ENCODE measurements around the gene HTRA1.

HTRA1 gene

DNA sequence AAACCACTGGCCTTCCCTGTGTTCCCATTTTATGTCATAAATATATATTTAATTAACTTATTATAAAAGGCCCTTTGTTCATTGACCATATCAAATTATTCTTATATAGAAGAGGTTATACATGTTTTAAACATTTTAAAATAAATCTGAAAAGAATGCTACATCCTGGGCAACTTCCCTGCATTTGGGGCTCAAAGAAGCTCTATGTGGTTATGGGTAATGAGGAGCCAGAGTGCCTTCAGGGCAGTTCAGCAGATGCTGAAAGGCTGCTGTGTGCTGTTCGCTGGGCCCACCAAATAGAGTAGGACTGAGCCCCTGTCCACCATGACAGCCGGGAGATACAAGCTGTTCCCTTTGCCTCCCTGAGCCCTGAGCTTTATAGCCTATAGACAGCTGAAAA lies 35.9 kb downstream of the HTRA1 start:
- DNase-seq, result no peak

DNA sequence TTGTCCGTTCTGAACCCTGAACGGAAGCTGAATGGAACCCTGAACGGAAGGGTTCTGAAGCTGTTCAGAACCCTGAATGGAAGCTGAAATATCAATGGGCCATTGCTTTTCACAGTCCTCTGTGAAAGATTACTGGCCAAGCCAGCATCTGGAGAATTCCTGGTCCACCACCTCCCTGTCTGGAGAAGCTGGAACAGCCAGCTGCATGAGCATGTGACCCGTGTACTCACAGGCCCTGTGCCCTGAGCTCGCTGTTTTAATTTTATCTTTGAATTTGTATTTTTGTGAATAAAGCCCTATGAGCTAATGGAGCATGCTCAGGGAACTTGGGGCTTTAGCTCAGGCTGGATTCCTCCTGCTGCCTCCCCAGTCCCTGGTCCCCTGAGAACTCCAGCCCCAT lies 37.2 kb downstream of the HTRA1 start:
- no peak for DNase-seq

DNA sequence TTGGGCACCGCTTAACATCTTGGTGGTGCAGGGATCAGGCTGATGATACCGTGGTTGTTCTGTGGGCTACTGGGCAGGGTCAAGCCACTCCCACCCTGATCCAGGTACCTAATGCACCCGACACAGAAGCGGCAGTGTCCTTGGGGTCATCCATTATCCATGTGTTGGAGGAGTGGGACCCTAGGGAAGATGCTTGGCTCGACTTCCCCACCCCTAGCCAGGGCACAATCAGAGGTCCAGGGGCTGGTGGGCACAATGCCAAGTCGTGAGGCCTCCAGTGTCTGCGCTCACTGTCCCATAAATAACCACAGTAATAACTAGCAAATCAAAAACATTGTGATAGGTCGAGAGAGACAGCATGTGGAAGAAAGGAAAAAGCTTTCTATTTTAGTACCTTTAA lies 37.7 kb downstream of the HTRA1 start:
- no peak for DNase-seq

DNA sequence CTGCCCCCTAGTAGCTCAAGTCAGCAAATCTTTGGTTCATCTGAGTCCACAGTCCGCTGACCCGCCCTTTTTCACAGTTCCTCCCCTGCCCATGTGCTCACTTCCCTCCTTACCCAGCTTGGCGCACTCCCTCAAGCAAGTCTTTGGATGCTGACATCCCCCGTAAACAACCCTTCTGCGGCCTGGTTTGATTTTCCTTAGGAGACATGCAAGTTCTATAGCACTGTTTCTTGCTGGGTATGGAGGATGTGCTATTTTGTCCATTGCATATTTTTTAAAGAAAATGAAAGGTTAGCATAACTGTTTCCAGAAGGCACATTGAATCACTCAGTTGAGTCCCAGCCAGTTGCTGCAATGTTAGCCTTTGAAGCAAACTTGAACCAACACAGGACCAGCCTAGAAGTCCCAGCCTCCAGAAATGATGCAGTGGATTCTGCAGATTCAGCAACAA lies 38.2 kb downstream of the HTRA1 start:
- no peak for DNase-seq

DNA sequence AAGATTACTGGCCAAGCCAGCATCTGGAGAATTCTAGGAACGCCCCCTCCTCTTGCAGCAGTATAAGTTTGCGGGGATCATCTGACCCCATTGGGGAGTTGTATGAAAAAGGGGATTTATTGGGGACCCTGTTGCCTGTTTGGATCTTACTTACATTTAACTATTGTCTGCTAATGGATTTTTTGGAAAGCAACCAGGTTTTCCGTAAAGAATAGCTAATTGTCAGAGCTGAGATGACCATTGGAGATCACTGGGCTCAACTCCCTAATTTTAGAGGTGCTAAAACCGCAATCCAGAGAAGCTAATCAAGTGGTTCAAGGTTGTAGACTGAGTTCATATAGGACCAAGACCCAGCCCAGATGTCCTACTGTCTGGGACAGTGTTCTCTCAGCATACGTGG lies 38.8 kb downstream of the HTRA1 start:
- no peak for DNase-seq

DNA sequence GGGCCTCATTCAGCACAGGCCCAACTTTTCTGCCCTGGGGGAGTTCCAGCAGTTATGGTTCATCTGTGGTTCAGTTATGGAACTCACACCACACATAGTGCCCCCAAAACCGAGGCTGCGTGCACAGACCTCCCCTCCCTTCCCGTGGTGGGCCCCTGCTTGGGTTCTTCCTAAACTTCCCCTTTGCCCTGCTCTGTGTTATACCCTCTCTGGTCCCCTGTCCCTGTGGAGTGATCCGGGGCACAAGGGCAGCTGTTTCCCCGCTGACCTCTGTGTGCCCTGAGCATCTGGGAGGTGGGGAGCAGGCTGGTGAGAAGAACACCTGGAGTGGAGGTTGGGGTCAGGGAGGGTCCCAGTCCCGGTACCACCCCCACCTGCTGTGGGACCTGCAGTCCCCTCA lies 39.4 kb downstream of the HTRA1 start:
- DNase-seq, result no peak

DNA sequence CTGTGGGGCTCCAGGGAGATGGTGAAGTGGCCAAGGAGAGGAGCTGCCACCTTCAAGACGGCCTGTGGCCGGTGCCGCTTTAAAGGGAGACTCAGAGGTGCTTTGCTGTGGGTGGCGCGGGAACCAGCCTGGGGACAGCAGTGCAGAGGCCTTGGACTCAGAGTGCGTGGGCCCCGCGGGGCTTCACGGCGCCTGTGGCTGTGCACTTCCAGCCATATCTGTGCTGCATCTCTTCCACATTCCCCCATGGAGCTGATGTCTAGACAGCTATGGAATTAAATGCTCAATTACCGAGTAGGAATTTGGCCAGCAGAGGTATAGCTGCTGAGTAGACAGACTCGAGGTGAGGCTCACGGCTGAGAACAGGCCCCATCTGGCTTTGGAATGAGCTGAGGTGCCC lies 41.7 kb downstream of the HTRA1 start:
- no peak for DNase-seq

DNA sequence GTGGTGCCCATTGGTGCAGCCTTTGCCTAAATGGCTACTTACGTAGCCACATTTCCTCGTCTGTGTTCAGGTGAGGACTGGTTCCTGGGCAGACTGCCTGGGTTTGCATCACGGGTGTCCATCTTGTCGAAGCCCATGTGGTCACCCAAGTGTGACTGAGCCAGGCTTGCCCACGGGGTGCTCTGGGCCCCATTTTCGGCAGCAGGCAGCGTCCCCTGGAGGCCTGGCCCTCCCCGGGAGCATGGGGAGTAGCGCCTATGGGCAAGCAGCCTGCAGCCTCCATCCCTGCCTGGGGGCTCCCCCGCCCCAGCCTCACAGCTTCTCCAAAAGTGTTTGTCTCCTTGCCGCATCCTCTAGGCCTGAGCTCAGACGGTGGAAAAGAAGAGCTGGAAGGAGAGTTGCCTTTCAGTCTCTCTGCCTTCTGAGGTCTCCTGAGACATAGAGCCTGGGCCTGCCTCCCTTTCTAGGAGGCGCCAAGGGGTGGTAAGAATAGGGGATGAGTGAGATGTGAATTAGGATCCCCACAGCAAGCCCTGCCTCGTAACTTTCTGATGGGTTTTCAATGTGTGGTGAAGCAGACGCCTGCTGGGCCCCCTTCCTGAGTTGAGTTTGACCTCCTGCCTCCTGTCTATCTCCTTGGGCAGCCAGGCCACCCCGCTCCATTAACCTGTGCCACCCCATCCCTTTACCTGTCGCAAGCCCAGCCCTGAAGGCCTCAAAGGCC lies 42.7 kb downstream of the HTRA1 start:
- no peak for DNase-seq

DNA sequence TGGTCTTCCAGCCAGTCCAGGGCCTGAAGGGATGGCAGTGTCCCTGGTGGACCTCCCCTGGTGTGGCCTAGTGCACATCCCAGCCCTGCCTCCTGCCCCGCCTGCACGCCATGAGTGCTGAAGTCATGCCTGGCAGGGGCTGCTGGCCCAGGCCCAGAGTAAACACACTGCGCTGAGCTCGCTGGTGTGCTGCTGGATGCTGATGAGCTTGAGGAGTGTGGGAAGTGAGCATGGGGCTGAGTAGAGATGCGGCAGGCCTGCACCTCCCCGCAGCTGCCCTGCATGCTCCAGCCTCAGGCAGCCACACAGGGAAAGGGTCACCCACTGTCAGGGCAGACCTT lies 43.2 kb downstream of the HTRA1 start:
- DNase-seq, result no peak

DNA sequence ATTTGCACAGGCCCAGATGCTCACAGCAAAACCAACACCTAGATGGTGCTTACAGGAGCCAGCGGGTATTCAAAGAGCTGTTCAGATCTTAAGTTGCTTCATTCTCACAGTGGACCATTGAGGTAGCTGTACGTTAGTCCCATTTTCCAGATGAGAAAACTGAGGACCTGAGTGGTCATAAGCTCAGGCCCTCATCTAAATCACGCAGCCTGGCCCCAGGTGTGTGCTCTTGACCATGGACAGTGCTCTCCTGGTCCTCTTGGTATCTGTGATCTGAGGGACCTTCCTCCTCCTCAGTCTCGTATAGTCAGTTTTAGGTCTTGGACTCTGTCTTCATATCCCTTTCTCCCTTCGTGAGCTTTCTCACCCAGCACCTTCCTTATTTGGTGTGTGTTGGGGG lies 43.7 kb downstream of the HTRA1 start:
- DNase-seq, result no peak

DNA sequence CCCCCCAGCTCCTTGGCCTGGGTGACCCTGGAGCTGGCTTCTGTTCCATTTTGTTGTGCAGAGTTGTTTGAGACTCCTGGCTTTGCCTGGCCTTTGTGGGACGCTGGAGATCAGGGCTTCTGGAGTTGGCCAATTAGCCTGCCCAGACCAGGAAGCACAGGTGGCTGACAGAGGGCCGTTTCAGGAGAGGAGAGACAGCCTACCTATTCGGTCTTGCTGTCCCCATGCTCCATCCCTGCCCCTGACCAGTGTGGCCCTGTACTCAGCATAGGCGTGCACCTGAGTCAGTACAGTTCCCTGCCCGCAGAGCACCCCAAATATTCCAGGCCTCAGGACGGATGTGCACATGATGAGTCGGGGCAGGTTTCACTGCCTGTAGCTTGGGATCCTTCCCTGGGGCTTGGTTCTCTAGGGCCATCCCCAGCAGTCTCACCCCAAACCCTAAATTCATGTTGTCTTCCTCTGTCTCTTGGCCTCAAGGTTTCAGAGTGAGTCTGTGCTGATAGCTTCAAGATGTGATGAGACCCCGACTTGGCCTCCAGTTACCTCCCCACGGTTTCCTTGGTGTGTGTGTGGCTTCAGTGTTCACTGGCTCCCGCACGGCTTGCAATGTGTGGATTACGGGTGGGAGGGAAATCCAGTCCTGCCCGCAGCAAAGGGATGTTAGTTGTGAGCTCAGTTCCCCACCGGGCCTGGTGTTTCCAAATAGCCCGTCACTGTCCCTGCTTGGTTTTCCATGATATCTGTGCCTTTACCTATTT lies 44.7 kb downstream of the HTRA1 start:
- no peak for DNase-seq

DNA sequence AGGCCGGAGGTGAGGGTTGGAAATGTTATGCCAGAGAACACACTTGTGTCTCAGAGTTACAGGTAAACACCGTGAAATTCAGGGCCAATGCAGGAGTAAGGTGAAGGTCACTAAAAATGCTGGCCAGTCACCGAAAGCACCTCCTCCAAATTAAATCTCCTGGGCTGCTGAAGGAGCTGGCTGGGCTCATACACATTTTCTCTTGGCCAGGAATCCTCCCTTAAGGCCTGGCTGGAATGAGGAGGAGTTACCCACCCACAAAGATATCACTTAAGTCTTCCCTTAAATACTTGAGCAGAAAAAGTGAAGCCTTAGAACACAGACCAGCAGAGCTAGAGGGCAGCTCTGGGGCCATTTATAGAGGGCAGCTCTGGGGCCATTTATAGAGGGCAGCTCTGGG lies 46.3 kb downstream of the HTRA1 start:
- no peak for DNase-seq

DNA sequence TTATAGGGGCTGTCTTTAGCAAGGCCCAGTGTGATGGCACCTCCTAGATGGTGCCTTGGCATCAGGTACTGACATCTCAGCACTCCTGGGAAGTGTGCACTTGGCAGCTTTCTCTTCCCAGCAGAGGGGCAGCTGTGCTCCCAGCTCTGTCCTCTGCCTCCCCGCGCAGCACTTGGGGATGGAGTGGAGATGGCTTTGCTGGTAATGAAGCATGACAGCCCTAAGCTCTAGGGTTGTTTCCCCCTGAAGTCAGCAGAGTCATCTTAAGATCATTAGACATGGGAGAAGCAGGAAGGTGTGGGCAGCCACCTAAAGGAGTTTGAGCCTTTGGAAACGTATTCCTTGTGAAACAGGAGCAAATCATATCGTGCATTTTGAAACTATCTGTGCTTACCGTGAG lies 46.7 kb downstream of the HTRA1 start:
- no peak for DNase-seq

DNA sequence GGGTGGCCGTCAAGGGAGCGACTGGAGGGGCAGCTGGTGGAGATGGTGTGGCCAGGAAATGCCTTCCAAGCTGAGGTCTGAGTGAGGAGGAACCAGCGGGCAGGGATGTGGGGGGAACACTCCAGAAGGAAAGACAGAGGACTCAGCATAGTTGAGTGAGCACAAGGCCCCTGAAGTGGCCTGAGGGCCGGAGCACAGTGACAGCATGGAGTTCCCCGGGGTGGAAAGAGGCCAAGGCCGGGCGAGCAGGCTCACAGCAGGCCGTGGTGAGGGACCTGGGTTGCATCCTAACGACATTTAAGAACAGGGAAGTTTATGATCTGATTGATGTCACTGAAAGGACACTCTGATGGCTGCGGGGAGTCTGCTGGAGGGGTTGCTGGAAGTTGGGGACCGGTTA lies 48.0 kb downstream of the HTRA1 start:
- DNase-seq, result no peak

DNA sequence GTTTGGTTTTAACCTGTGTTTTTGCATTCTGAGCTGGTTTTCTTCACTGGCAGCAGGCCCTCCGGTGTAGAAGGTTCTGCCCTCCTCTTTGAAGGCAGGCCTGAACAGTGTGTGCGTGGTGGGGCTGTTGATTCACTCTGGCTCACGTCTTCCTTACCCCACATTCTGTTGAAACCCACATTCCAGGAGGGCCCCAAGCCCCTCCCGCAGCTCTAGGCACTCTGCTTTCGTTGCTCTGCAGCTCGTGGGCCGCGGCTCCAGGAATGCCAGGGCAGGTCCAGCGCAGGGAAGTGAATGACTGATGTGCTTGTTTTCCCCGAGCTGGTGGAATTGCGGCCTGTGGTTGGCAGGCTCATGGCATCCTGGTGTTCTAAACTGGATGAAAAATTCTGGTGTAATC lies 49.0 kb downstream of the HTRA1 start:
- DNase-seq, result no peak

DNA sequence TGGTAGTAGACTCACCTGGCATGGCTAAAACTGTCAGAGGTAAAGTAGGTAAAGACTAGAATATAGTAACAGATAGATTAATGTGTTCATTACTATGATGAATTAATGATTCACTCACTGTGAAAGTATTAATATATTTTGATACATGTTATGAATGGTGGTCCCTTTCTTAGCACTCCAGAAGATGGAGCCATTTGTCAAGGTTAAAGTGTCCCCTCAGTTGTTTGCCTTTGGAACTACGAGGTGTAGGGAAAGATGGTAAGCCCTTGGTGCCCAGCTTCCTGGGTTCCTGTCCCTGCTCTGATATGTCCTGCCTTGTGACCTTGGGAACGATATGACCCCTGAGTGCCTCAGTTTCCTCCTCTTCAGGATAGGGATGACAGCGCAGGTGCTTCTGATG lies 49.4 kb downstream of the HTRA1 start:
- no peak for DNase-seq

DNA sequence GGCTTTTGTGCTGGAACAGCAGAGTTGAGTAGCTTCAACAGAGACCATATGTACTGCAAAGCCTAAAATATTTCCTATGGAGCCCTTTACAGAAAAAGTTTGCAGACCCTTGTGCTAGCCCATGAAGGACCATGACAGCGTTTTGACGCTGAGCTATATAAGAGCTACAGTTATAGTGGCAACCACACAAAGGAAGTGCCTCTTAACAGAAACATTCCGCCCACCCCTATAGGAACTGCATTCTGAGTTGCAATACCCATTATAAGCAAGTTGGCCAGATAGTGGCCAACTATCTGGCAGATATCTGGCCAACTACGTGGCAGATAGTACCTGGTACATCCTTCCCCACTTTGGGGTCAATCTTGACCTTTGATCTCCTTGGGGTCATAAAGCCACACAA lies 51.7 kb downstream of the HTRA1 start:
- DNase-seq, result no peak

DNA sequence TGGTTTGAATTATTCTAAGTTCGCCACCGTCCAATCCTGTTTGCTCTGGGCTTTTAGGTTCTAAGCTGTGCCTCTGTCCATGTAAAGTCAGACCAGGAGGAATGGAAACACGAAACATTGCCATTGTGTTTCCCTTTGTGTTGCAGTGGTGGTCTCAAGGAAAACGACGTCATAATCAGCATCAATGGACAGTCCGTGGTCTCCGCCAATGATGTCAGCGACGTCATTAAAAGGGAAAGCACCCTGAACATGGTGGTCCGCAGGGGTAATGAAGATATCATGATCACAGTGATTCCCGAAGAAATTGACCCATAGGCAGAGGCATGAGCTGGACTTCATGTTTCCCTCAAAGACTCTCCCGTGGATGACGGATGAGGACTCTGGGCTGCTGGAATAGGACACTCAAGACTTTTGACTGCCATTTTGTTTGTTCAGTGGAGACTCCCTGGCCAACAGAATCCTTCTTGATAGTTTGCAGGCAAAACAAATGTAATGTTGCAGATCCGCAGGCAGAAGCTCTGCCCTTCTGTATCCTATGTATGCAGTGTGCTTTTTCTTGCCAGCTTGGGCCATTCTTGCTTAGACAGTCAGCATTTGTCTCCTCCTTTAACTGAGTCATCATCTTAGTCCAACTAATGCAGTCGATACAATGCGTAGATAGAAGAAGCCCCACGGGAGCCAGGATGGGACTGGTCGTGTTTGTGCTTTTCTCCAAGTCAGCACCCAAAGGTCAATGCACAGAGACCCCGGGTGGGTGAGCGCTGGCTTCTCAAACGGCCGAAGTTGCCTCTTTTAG lies 52.9 kb downstream of the HTRA1 start:
- DNase-seq, result no peak

DNA sequence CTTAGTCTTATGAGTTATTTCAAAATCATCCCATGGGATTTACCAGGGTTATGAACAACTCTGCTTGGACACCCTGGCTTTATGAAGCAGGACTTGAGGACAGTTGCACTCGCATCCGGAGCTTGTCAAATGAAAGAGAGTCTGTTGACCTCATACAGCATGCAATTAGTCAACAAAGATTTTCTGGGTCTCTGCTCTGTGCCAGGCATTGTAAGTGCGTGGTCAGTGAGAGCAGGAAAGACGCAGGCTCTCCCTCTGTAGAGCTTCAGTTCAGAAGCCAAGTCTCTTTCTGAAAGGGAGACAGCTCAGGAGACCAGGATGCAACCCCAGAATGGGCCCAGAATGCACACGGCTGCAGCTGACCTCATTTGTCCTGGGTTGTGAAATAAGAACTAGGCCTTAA lies 53.7 kb downstream of the HTRA1 start:
- DNase-seq, result no peak

DNA sequence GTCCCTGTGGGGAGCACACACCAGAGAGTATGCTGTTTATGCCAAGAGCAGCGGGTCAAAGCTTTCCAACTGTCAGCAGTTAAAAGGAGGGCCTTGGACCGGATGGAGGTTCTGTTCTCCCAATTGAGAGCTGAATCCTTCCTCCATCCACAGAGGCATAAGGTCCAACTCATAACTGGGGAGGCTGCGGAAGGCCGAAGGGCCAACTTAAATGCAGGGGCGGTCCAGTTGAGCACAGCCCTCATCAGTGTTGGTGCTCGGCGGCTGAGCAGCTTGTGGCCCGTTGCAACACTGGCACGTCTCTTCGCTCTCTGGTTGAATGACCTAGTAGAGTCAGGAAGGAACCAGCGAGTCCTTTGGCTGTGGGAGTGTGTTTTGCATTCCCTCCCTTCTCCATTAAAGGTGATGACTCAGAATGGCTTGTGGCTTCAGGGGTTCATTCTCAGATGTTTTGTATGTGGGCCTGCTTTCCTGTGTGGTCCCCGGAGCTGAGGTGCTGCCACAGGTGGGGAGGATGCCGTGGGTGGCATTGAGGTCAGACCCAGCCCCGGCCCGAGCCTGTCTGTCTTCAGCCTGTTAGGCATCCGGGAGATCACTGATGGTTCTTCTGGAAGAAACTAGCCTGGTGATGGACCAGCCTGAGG lies 54.4 kb downstream of the HTRA1 start:
- peak; percentile 59 for DNase-seq

DNA sequence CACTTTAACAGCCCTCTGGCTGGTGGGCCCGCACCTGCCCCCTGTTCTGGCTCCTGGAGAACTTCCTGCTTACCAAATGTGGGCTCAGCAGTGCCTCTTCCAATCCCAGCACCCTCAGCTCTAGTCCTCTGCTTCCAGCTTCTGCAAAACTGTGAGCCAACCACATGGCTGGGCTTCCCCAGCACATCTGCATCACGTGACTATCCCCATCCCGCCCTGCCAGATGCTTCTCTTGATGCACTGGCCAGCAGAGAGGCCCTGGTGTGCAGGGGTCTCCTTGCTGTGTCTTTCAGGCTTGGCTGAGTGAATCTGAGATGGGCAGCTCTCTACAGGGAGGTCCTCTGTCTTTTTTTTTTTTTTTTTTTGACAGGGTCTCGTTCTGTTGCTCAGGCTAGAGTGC lies 55.4 kb downstream of the HTRA1 start:
- no peak for DNase-seq

DNA sequence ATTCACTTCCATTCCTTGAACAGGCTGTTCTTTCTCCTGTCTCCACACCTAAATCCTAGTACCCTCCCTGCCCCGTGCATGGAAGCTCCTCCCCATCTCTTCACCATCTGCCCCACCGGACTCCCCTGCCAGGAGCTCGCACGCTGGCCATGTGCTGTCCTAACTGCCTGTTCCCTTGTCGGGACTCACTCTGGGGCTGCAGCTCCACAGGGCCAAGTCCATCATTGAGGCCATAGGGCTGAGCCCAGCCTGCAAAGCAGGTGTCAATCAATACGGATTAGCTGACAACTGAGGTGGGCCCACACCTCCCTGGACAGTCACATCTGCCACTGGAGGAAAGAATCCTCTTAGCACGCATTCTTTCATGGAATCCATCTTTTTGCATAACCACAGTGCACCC lies 57.8 kb downstream of the HTRA1 start:
- DNase-seq, result no peak

DNA sequence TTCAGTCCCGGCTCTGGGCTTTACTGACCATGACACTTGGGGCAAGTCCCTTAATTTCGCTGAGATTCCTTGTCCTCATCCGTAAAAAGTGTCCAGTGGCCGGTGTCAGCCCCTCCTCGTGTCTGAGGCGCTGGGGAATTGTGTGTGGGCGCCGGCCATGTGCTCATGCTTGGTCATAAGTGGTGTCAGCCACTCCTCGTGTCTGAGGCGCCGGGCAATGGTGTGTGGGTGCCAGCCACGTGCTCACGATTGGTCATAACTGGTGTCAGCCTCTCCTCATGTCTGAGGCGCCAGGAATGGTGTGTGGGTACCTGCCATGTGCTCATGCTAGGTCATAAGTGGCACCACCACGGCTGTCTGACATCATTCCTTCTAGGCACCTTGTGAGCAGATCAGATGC lies 58.5 kb downstream of the HTRA1 start:
- DNase-seq, result no peak

DNA sequence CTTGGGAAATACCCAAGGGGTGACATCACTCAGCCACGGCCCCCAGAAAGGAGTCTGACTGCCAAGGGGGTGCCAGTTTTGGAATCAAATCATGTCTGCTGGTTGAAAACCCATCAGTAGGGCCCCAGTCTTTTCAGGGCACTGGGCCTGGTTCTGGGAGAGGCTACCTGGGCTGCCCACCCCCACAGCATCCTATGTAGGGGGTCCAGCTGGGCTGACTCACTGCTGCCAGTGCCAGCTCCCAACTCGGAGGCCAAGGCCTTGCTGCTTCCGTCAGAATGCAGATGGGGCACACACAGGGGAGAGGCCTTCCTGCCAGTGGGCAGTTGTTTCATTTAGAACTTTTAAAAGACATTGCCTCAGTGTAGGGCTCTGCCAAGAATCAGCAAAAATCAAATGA lies 59.7 kb downstream of the HTRA1 start:
- DNase-seq, result no peak
